Fibroblast of lung (primary cell): ENCODE measurements around the gene URB2.

Experiments used
- CTCF ChIP-seq, 2 donors: IDR thresholded peaks in 1 of 2; conservative IDR thresholded peaks in 1 of 2; 1 replicate in 1 of 2; 2 replicates in 1 of 2; pipeline ENCODE4 v1.5.1; 2011 to 2012; ENCODE audit warnings: low read length in 2 of 2, control low read depth in 1 of 2, inconsistent platforms in 1 of 2, low read depth in 1 of 2, mild to moderate bottlenecking in 1 of 2
- EZH2 ChIP-seq: IDR thresholded peaks from 2 replicates; pipeline ENCODE4 v1.5.1; 2012; ENCODE audit warnings: low read length, control low read depth, mild to moderate bottlenecking; ENCODE audit errors: missing control alignments

DNA sequence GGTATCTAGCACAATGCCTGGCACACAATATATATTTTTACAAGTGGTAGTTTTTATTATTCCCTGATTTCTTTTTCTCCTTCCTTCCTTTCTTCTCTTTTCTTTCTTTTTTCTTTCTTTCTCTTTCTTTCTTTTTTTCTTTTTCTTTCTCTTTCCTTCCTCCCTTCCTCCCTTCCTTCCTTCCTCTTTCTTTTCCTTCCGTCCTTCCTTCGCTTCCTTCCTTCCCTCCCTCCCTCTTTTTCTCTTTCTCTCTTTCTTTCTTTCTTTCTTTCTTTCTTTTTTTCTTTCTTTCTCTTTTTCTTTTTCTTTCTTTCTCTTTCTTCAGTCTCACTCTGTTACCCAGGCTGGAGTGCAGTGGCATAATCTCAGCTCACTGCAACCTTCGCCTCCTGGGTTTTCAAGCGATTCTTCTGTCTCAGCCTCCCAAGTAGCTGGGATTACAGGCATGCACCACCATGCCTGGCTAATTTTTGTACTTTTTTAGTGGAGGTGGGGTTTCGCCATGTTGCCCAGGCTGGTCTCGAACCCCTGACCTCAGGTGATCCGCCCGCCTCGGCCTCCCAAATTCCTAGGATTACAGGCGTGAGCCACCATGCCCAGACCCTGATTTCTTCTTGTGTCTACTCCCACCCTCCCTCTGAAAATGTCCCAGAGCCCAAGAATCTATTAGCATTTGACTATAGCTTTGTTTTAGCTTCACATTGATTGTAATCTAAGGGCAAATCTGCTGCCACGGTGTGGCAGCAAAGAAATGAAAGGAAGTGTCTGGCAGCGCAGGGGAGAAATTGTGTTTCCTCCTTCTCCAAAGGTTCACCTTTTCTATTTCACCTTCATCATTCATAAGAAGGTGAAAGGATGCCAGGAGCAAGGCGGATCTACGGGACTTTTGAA is 47.6 kb upstream of the URB2 start:
- TF ChIP-seq CTCF (conservative IDR thresholded peaks at IDR 0.05 in 1 of 2, IDR thresholded peaks at IDR 0.05 in 1 of 2; ENCODE audit: low read depth in 1 of 2, low read length in 2 of 2) (no peak), EZH2 (no peak)
